A673 (cell line): ENCODE measurements around the gene BNC2. TPM values are rescaled to one million over a fixed set of nuclear protein-coding genes. Genes with fewer than 3 reads are reported as not detected.

Experiments used
- BruUV-seq: library from RNA; stranded (reverse); fragments of 400-500 nt; replicated peaks from 2 replicates; lab custom pipeline; 2021; lab: Mats Ljungman, UMichigan
- CTCF ChIA-PET: fragments of 300-600 bp; sonication (Branson Sonifier 250); formaldehyde crosslinking; loops from one replicate; lab custom pipeline; 2022; ENCODE audit warnings: antibody characterized with exemption; lab: Charles Lee
- POLR2A ChIA-PET: fragments of 300-600 bp; sonication (Branson Sonifier 250); formaldehyde crosslinking; loops from one replicate; lab custom pipeline; 2022; ENCODE audit warnings: antibody characterized with exemption; ENCODE audit not compliant: low non-redundant PET; lab: Charles Lee
- DNase-seq: peaks from one replicate; pipeline ENCODE4 v3.0.0-alpha.2; 2015; ENCODE audit warnings: low spot score
- H3K27ac ChIP-seq: fragments of 200-600 bp; sonication (generic); 2 replicates; pipeline ENCODE4 v1.5.1; 2016; ENCODE audit warnings: mixed run types, low read depth, mild to moderate bottlenecking, mixed read lengths, antibody characterized with exemption, low read length; ENCODE audit not compliant: poor library complexity, severe bottlenecking
- H3K27me3 ChIP-seq: fragments of 200-600 bp; sonication (generic); replicated peaks from 2 replicates; pipeline ENCODE4 v1.6.1; 2017; ENCODE audit warnings: mixed run types, low read depth, mild to moderate bottlenecking, mixed read lengths, antibody characterized with exemption, low read length; ENCODE audit not compliant: insufficient read depth, poor library complexity
- H3K36me3 ChIP-seq: fragments of 200-600 bp; sonication (generic); 2 replicates; pipeline ENCODE4 v1.6.1; 2016; ENCODE audit warnings: mixed run types, mild to moderate bottlenecking, mixed read lengths, antibody characterized with exemption, low read length; ENCODE audit not compliant: insufficient read depth, poor library complexity, severe bottlenecking
- H3K4me1 ChIP-seq: fragments of 200-600 bp; sonication (generic); 2 replicates; pipeline ENCODE4 v1.6.1; 2017; ENCODE audit warnings: mixed run types, mild to moderate bottlenecking, mixed read lengths, antibody characterized with exemption, low read length; ENCODE audit not compliant: insufficient read depth, poor library complexity, severe bottlenecking
- H3K4me3 ChIP-seq: fragments of 200-600 bp; sonication (generic); 2 replicates; pipeline ENCODE4 v1.5.1; 2016; ENCODE audit warnings: low read depth, mixed run types, mild to moderate bottlenecking, mixed read lengths, low read length; ENCODE audit not compliant: poor library complexity, severe bottlenecking
- H3K9me3 ChIP-seq: fragments of 200-600 bp; sonication (generic); 2 replicates; pipeline ENCODE4 v1.6.1; 2016; ENCODE audit warnings: mixed run types, low read depth, mild to moderate bottlenecking, mixed read lengths, antibody characterized with exemption, low read length; ENCODE audit not compliant: poor library complexity, severe bottlenecking
- EZH2 ChIP-seq: fragments of 200-600 bp; sonication (generic); IDR thresholded peaks from 2 replicates; pipeline ENCODE4 v1.6.1; 2017; ENCODE audit warnings: borderline replicate concordance, low read depth, mild to moderate bottlenecking, mixed read lengths, antibody characterized with exemption, low read length; ENCODE audit not compliant: poor library complexity, severe bottlenecking
- intact Hi-C: fragments of 100-400 bp; cut with micrococcal nuclease; formaldehyde crosslinking; loops from one replicate; pipeline ENCODE4 v1.10.0; 2022; ENCODE audit not compliant: unreplicated experiment
- total RNA-seq: library from RNA; stranded (reverse); gene quantifications from 2 replicates; pipeline ENCODE4 v1.2.3, GENCODE V29; 2021
- TF ChIP-seq, protein P1 (sequence below): fragments of 300-800, 200-600 bp; sonication (generic); conservative IDR thresholded peaks from 2 replicates; pipeline ENCODE4 v1.5.1; 2017; ENCODE audit warnings: low read depth, mild to moderate bottlenecking, antibody characterized with exemption, low read length, moderate library complexity, mixed read lengths

The BNC2 gene
- total RNA-seq, 1 experiment from 2014 or later: 0.45 TPM

DNA sequence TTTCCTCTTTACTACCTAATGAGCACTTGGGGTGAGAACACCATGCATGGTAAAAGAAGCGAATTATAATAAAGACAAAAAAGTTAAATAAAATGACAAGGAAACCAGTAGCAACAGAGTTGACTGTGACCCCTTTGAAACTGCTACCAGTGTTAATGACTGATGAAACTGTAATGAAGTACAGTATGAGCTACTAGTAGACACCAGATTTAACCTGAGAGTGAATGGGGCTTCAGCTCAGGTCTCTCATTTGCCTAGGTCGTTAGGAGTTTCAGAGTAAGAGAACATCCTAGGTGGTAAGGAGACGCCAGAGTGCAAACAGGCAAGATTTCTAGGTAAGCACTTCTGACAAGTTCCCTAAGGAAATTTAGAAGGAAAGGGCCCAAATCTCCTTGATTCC lies 346.4 kb downstream of the BNC2 start:
- POLR2A ChIA-PET: no interaction called here

DNA sequence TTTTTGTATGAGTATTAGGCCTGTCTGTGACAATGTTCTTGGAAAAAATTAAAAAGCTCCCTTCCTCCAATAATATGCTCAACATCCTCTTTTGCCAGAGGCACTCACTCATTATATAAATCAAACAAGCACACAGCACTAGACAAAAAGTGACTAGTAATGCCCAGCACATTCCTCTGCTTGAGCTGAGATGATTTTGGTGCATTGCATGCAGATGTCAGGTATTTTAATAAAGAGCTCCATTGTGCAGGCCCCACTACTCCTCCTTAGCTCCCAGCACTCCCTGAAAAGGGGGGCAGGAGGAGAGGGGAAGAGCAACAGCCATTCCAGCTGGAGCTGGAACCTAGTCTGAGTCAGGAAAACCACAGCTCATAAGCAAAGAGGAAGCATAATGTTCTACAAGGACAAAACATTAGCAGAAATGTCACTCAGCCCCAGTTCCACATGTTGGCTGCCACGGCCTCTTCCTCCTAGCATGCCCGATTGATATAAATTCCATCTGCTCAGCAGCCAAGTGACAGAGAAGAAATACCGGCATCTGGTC lies 348.5 kb downstream of the BNC2 start:
- Histone ChIP-seq H3K9me3 (no peaks in the 10 kb centered on the region), H3K4me3 (no peak overlapping the region), H3K4me1 (no peaks in the 10 kb centered on the region), H3K27me3 (no peaks in the 10 kb centered on the region), H3K27ac (no peak overlapping the region), H3K36me3 (no peaks in the 10 kb centered on the region)
- ChIA-PET POLR2A (no interaction called here), CTCF (no interaction called here)
- BruUV-seq: no TSS peak
- intact Hi-C loops: no loop called here
- no peak for TF ChIP-seq EZH2
- TF ChIP-seq, protein P1, sequence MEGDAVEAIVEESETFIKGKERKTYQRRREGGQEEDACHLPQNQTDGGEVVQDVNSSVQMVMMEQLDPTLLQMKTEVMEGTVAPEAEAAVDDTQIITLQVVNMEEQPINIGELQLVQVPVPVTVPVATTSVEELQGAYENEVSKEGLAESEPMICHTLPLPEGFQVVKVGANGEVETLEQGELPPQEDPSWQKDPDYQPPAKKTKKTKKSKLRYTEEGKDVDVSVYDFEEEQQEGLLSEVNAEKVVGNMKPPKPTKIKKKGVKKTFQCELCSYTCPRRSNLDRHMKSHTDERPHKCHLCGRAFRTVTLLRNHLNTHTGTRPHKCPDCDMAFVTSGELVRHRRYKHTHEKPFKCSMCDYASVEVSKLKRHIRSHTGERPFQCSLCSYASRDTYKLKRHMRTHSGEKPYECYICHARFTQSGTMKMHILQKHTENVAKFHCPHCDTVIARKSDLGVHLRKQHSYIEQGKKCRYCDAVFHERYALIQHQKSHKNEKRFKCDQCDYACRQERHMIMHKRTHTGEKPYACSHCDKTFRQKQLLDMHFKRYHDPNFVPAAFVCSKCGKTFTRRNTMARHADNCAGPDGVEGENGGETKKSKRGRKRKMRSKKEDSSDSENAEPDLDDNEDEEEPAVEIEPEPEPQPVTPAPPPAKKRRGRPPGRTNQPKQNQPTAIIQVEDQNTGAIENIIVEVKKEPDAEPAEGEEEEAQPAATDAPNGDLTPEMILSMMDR: no peak
- DNase-seq: no peak

More for the DNA sequence above, 346.4 kb downstream of the BNC2 start:
- TF ChIP-seq, protein P1: no peak
- TF ChIP-seq EZH2: no peak
- Histone ChIP-seq H3K36me3 (no peaks in the 10 kb centered on the region), H3K9me3 (no peaks in the 10 kb centered on the region), H3K4me3 (no peak overlapping the region), H3K27ac (no peak overlapping the region), H3K4me1 (no peaks in the 10 kb centered on the region), H3K27me3 (no peaks in the 10 kb centered on the region)
- CTCF ChIA-PET: no interaction called here
- BruUV-seq: no TSS peak
- no peak for DNase-seq
- intact Hi-C loops: no loop called here

DNA sequence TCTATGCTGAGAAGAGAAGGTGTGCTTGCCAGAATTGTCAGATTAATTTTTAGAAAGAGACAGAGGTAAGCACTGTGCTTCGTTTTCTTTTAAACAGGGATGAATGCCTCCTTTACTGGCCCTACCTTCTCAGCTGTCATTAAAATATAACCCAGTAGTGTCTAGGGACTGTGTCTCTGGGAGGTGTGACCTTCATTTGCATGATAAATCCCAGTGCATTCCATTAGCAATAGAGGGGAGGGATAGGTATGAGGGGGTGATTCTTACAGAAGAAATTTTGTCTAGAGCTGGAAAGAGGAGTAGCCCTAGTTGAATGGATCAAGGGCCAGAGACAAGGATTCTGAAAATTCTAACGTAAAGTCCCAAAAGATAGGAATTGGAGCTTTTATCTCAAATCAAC lies 351.5 kb downstream of the BNC2 start:
- Histone ChIP-seq H3K27me3 (no peaks in the 10 kb centered on the region), H3K36me3 (no peaks in the 10 kb centered on the region), H3K4me3 (no peak overlapping the region), H3K27ac (no peak overlapping the region), H3K4me1 (no peaks in the 10 kb centered on the region), H3K9me3 (no peaks in the 10 kb centered on the region)
- TF ChIP-seq, protein P1: no peak
- TF ChIP-seq EZH2: no peak
- intact Hi-C loops: no loop called here
- no TSS peak for BruUV-seq
- no peak for DNase-seq
- CTCF ChIA-PET: no interaction called here
- POLR2A ChIA-PET: no interaction called here
